NCI-H2029 treated with DMSO at 0.1 percent for 48 hours (cell line): ENCODE results near the gene MTFP1.
"Not testable (repeated sequence)": the region's sequence is repeated elsewhere in the genome, so short reads cannot be mapped to it uniquely, and the experiment has no call there.

ENCODE experiments used
- DNase-seq: peaks from one replicate; lab custom pipeline; 2025; lab: John Stamatoyannopoulos, UW

The MTFP1 gene

GRCh38 chr22:30455075-30455840 is 29.7 kb downstream of the MTFP1 start:
- DNase-seq, result no peak

GRCh38 chr22:30457981-30458380 is 32.4 kb downstream of the MTFP1 start:
- DNase-seq, result no peak

GRCh38 chr22:30459181-30460052 is 33.8 kb downstream of the MTFP1 start:
- no peak for DNase-seq

- DNase-seq, result peak; percentile 69
Observed at GRCh38 chr22:30460147-30460546, 34.6 kb downstream of the MTFP1 start.

- DNase-seq, result not testable (repeated sequence)
Observed at GRCh38 chr22:30460555-30460954, 35.0 kb downstream of the MTFP1 start.

GRCh38 chr22:30469165-30469564 is 43.6 kb downstream of the MTFP1 start:
- no peak for DNase-seq

GRCh38 chr22:30470655-30471054 is 45.1 kb downstream of the MTFP1 start:
- DNase-seq, result no peak

- no peak for DNase-seq
Observed at GRCh38 chr22:30471616-30472318, 46.2 kb downstream of the MTFP1 start, which contains the start of gene SEC14L3. Gene SEC14L3 (minus strand): TSS chr22:30472017. CDS start chr22:30471958, 59 bp downstream.

GRCh38 chr22:30472994-30473720 is 47.6 kb downstream of the MTFP1 start:
- DNase-seq, result no peak

GRCh38 chr22:30474121-30474520 is 48.6 kb downstream of the MTFP1 start:
- no peak for DNase-seq

GRCh38 chr22:30474683-30475424 is 49.3 kb downstream of the MTFP1 start:
- DNase-seq, result peak; percentile 48
